GM18873 (cell line): Measurements from ENCODE around the gene SLC27A5.
A peak's percentile ranks its signal among the peaks of the same experiment; 100 is the strongest.
"Not testable (repeated sequence)": the region's sequence is repeated elsewhere in the genome, so short reads cannot be mapped to it uniquely, and the experiment has no call there.

Experiments used
- ATAC-seq: cut with Tn5 transposase; IDR thresholded peaks from one replicate; pipeline ENCODE4 v1.9.1; 2021; ENCODE audit warnings: mild to moderate bottlenecking, moderate library complexity, moderate number of reproducible peaks; ENCODE audit not compliant: unreplicated experiment, low FRiP score

Gene SLC27A5

GRCh38 chr19:58550362-58551122 lies 38.8 kb upstream of the SLC27A5 start:
- no peak for ATAC-seq

GRCh38 chr19:58549664-58550361 lies 38.0 kb upstream of the SLC27A5 start:
- no peak for ATAC-seq

DNA sequence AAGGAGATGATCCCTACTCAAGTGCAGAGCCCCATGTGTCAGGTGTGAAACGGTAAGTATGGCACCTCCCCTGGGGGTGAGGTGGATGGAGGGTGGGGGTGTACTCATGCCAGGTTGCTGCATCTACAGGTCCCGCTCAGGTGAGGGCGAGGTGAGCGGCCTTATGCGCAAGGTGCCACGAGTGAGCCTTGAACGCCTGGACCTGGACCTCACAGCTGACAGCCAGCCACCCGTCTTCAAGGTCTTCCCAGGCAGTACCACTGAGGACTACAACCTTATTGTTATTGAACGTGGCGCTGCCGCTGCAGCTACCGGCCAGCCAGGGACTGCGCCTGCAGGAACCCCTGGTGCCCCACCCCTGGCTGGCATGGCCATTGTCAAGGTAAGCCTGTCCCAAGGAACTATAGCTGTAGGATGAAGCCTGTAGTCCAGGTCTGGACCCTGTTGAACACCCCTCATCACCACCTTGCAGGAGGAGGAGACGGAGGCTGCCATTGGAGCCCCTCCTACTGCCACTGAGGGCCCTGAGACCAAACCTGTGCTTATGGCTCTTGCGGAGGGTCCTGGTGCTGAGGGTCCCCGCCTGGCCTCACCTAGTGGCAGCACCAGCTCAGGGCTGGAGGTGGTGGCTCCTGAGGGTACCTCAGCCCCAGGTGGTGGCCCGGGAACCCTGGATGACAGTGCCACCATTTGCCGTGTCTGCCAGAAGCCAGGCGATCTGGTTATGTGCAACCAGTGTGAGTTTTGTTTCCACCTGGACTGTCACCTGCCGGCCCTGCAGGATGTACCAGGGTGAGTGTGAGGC lies 37.3 kb upstream of the SLC27A5 start:
- no peak for ATAC-seq

DNA sequence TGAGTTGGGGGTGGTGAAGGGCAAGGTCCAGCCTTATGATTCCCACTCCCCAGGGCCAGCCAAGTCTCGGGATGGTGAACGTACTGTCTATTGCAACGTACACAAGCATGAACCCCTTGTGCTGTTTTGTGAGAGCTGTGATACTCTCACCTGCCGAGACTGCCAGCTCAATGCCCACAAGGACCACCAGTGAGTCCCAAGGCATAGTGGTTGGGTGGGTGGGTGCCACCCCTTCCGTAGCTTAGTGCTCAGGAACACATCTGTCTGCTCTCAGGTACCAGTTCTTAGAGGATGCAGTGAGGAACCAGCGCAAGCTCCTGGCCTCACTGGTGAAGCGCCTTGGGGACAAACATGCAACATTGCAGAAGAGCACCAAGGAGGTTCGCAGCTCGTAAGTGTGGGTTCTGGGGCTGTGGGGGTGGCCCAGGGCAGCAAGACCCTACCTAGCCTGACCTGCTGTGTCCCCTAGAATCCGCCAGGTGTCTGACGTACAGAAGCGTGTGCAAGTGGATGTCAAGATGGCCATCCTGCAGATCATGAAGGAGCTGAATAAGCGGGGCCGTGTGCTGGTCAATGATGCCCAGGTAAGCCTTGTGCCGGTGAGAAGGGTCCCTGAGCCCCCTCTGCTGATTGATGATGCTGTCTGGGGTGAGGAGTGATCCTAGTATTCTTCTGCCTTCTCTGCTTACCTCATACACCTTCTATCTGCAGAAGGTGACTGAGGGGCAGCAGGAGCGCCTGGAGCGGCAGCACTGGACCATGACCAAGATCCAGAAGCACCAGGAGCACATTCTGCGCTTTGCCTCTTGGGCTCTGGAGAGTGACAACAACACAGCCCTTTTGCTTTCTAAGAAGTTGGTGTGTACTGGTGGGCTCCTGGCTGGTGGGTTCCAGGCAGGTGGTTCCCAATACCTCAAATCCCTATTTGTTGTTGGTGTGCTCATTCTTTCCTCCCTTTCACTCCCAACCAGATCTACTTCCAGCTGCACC lies 35.8 kb upstream of the SLC27A5 start:
- no peak for ATAC-seq

GRCh38 chr19:58546019-58546530 lies 34.3 kb upstream of the SLC27A5 start:
- no peak for ATAC-seq

DNA sequence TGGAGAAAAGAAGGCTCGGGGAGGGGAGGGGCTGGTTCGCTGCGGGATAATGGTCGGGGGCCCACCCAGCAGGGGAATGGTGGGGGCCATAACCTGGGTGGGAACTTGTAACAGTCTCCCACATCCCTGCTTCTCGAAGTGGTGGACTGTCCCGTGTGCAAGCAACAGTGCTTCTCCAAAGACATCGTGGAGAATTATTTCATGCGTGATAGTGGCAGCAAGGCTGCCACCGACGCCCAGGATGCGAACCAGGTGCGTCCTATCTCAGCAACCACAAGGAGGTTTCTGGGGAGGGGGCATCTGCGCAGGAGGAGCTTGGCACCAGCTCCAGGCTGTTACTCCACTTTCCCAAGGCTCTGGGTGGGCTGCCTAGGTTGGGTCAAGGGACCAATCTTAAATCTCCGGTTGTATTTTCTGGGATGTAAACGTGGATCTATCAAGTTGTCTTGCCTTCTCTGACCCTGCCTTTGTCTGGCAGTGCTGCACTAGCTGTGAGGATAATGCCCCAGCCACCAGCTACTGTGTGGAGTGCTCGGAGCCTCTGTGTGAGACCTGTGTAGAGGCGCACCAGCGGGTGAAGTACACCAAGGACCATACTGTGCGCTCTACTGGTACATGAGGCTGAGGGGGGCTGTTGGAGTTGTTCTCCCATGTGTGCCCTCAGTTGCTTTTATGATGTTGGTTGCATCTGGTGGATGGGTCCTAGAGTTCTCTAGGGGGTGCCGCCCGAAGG lies 33.7 kb upstream of the SLC27A5 start:
- ATAC-seq: no peak

DNA sequence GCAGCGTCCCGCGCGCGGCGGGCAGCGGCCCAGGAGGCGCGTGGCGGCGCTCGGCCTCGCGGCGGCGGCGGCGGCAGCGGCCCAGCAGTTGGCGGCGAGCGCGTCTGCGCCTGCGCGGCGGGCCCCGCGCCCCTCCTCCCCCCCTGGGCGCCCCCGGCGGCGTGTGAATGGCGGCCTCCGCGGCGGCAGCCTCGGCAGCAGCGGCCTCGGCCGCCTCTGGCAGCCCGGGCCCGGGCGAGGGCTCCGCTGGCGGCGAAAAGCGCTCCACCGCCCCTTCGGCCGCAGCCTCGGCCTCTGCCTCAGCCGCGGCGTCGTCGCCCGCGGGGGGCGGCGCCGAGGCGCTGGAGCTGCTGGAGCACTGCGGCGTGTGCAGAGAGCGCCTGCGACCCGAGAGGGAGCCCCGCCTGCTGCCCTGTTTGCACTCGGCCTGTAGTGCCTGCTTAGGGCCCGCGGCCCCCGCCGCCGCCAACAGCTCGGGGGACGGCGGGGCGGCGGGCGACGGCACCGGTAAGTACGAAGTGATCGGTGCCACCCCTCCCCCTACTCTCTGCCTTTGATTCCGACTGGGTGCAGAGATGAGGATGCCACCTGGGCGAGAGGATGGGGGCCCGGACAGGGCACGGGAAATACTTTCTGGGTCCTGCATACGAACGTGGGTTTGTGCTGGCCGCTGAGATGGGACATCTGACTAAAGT lies 32.9 kb upstream of the SLC27A5 start:
- peak; percentile 39 for ATAC-seq

DNA sequence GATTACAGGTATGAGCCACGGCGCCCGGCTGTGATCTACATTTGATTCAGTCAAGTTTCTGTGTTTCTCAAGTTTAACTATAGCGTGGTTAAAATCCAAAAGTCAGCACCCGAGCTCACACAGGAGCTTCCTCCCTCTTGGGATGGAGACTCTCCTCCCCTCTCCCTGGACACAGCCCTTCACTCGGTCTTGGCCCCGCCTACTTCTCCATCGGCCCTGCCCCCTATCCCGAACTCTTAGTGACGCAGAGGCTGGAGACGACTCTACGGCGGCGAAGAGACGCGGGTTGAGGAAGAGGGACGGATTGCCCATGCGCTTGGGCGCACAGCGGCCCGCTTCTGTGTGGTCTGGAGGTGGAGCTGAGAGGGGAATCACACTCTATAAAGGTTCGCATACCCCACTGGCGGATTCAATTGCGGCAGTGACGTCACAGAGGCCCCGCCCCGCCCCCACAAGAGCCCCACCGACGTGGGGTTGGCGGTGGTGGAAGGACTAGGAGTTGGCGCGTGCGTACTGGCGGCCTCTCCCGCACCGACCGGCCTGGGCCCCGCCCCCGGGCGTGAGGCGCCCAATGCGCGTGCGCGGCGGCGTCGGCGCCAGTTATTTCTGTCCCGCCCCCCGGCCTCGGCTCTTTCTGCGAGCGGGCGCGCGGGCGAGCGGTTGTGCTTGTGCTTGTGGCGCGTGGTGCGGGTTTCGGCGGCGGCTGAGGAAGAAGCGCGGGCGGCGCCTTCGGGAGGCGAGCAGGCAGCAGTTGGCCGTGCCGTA lies 32.2 kb upstream of the SLC27A5 start, which contains the start of gene TRIM28:
TRIM28 (plus strand) TSS at position 239 of the 765 bp plus-strand sequence. CDS start 694 bp downstream, outside the sequence.
- peak; percentile 84 for ATAC-seq

DNA sequence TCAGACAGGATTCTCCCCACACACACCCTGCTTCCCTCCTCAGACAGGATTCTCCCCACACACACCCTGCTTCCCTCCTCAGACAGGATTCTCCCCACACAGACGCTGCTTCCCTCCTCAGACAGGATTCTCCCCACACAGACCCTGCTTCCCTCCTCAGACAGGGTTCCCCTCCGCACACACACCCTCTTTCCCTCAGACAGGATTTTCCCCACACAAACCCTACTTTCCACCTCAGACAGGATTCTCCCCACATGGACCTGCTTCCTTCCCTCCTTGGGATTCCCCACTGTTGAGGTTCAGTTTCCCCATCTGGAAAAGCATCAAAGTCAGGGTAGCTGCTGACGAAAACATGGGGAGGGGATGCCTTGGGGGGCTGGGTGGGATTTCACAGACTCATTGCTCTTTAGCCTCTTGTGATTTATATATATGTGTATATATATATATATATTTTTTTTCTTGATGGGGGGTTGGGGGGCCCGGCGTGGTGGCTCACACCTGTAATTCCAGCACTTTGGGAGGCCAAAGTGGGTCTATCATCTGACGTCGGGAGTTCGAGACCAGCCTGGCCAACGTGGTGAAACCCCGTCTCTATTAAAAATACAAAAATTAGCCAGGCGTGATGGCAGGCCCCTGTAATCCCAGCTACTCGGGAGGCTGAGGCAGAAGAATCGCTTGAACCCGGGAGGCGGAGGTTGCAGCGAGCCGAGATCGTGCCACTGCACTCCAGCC lies 31.0 kb upstream of the SLC27A5 start:
- not testable (repeated sequence) for ATAC-seq

DNA sequence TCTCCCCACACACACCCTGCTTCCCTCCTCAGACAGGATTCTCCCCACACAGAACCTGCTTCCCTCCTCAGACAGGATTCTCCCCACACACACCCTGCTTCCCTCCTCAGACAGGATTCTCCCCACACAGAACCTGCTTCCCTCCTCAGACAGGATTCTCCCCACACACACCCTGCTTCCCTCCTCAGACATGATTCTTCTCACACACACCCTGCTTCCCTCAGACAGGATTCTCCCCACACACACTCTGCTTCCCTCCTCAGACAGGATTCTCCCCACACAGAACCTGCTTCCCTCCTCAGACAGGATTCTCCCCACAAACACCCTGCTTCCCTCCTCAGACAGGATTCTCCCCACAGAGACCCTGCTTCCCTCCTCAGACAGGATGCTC lies 27.4 kb upstream of the SLC27A5 start:
- not testable (repeated sequence) for ATAC-seq

- ATAC-seq: no peak
These were observed 26.7 kb upstream of the SLC27A5 start for GRCh38 chr19:58538257-58539168.

DNA sequence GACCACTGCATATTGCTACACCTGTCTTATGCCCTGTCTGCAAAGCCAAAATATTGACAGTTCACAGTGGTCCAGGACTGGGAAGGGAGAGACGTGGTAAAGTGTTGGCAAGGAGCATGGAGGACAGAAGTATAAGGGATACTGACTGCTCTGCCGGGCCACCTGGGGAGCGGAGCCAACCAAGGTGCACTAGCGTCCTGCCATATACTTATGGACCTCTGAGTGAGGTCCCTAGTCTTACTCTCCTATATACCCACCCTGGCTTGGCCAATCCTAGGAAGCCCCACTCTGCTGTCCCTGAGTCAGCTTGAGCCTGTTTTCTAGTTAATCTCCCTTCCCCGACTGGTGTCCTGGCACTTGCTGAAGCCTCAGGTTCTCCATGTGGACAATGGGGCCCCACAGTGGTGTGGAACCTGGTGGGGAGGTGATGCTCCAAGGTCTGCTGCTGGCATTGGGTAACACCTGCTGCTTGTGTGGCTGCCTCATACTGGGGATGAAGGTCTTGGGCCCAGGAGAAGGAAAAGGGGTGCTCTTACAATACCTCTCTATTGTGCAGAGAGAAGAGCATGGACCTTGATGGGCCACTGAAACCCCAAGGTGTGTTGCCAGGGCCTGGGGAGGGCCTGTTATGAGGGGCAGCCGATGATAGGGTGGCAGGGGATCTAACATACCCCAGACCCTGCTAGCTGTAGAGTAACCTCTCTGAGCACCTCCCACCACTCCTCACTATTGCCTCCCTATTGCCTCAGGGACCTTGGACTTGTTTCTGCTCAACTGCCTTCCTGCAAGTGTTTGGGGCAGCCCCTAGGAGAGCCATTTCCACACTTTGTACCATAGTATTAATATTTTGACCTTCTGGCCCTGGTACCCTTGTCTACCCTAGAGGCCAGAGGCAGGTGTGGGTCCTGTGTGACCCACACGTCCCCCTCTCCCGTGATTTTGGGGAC lies 25.3 kb upstream of the SLC27A5 start:
- ATAC-seq: no peak

DNA sequence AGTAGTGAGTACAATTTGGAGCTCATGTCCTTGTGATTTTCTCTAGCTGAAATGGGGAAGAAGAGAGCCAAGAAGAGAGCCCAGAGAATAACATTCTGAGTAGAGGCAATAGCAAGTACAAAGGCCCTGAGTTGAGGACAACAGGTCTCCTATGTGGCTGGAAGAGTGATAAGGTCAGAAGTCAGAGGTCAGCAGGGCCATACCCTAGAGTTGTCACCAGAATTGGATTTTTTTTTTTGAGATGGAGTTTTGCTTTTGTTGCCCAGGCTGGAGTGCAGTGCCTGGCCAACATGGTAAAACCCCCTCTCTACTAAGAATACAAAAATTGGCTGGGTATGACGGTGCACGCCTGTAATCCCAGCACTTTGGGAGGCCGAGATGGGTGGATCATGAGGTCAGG lies 24.1 kb upstream of the SLC27A5 start:
- ATAC-seq: no peak

- no peak for ATAC-seq
These were observed 19.4 kb upstream of the SLC27A5 start for GRCh38 chr19:58531034-58531840.
